PC-9 (cell line): ENCODE data around the gene MANEAL. TPM values are rescaled to one million over a fixed set of nuclear protein-coding genes. Genes with fewer than 3 reads are reported as not detected.

Source experiments
- BruUV-seq: library from RNA; stranded (reverse); fragments of 400-500 nt; replicated peaks from 2 replicates; lab custom pipeline; 2021; lab: Mats Ljungman, UMichigan
- CTCF ChIA-PET: fragments of 300-600 bp; sonication (Branson Sonifier 250); formaldehyde crosslinking; loops from one replicate; lab custom pipeline; 2022; ENCODE audit warnings: antibody characterized with exemption; lab: Charles Lee
- POLR2A ChIA-PET: fragments of 300-600 bp; sonication (Branson Sonifier 250); formaldehyde crosslinking; loops from one replicate; lab custom pipeline; 2022; ENCODE audit warnings: antibody characterized with exemption; ENCODE audit not compliant: unreplicated experiment; lab: Charles Lee
- DNase-seq, 2 experiments: peaks; one replicate each; pipeline versions ENCODE4 v3.0.0 to v3.0.0-alpha.2; 2015 to 2022; ENCODE audit warnings: mixed read lengths in 1 of 2
- H2AFZ ChIP-seq: fragments of 200-600 bp; sonication (generic); 2 replicates; pipeline ENCODE4 v1.8.1; 2017; ENCODE audit warnings: antibody characterized with exemption
- H3F3A ChIP-seq: fragments of 200-600 bp; sonication (generic); 2 replicates; pipeline ENCODE4 v1.8.1; 2017; ENCODE audit warnings: antibody characterized with exemption, mild to moderate bottlenecking, low read depth; ENCODE audit not compliant: insufficient read depth
- H3K27ac ChIP-seq: fragments of 200-600 bp; sonication (generic); 2 replicates; pipeline ENCODE4 v1.6.1; 2016; ENCODE audit warnings: mixed run types
- H3K27me3 ChIP-seq: fragments of 200-600 bp; sonication (generic); 2 replicates; pipeline ENCODE4 v1.6.1; 2016; ENCODE audit warnings: low read depth, mixed run types; ENCODE audit not compliant: insufficient read depth
- H3K36me3 ChIP-seq: fragments of 200-600 bp; sonication (generic); 2 replicates; pipeline ENCODE4 v1.6.1; 2016; ENCODE audit warnings: low read depth, mixed run types
- H3K4me1 ChIP-seq: fragments of 200-600 bp; sonication (generic); replicated peaks from 2 replicates; pipeline ENCODE4 v1.6.1; 2016; ENCODE audit warnings: mixed run types; ENCODE audit not compliant: insufficient read depth
- H3K4me2 ChIP-seq: fragments of 200-600 bp; sonication (generic); 2 replicates; pipeline ENCODE4 v1.6.1; 2017; ENCODE audit warnings: mixed run types
- H3K4me3 ChIP-seq: fragments of 200-600 bp; sonication (generic); 2 replicates; pipeline ENCODE4 v1.6.1; 2016; ENCODE audit warnings: mixed run types
- H3K79me2 ChIP-seq: fragments of 200-600 bp; sonication (generic); 2 replicates; pipeline ENCODE4 v1.6.1; 2017; ENCODE audit warnings: low read depth, mixed run types
- H3K9me2 ChIP-seq: fragments of 200-600 bp; sonication (generic); 2 replicates; pipeline ENCODE4 v1.8.1; 2017; ENCODE audit warnings: mild to moderate bottlenecking; ENCODE audit not compliant: insufficient read depth
- H3K9me3 ChIP-seq: fragments of 200-600 bp; sonication (generic); 2 replicates; pipeline ENCODE4 v1.8.1; 2016; ENCODE audit warnings: low read depth; ENCODE audit not compliant: insufficient read depth
- H4K20me1 ChIP-seq: fragments of 200-600 bp; sonication (generic); 2 replicates; pipeline ENCODE4 v1.8.1; 2017; ENCODE audit not compliant: insufficient read depth
- EZH2 ChIP-seq: fragments of 200-600 bp; sonication (generic); IDR thresholded peaks from 2 replicates; pipeline ENCODE4 v1.8.0; 2017; ENCODE audit warnings: antibody characterized with exemption, low read depth
- intact Hi-C: fragments of 100-400 bp; cut with micrococcal nuclease; formaldehyde crosslinking; loops from one replicate; pipeline ENCODE4 v1.10.0; 2022; ENCODE audit not compliant: unreplicated experiment
- total RNA-seq: library from RNA; stranded (reverse); gene quantifications from 2 replicates; pipeline ENCODE4 v1.2.3, GENCODE V29; 2021
- TF ChIP-seq, protein P1 (sequence below): fragments of 200-600 bp; sonication (generic); conservative IDR thresholded peaks from 2 replicates; pipeline ENCODE4 v1.6.1; 2017; ENCODE audit warnings: mixed run types, antibody characterized with exemption, mild to moderate bottlenecking, moderate library complexity

Gene MANEAL
- total RNA-seq, 1 experiment from 2014 or later: 11.3 TPM

DNA sequence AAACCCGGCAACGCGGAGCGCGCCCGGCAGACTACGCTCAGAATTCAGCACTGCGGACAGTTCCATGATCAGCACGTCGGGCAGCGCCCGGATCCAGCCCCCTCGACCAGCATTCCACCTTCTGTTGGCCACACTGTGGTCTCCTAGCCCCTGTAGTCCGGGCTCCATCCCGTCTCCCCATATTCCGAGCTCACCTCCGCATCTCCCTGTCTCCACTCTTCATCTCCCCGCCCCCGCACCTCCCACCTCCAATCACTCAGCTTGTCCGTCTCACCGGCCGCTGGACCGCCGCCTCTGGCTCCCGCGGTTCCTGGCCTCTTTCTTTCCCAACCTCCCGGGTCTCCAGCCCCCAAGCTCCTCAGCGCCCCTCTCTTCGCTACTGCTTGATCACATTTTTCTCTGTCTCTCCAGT is 29.2 kb upstream of the MANEAL start:
- Histone ChIP-seq H3K27ac (no peak overlapping the region), H3F3A (no peaks in the 10 kb centered on the region), H3K79me2 (no peaks in the 10 kb centered on the region), H3K9me3 (no peaks in the 10 kb centered on the region), H3K4me2 (no peak overlapping the region), H3K4me1 (no peaks in the 10 kb centered on the region), H3K36me3 (no peaks in the 10 kb centered on the region), H2AFZ (no peak overlapping the region), H3K27me3 (peaks cover 90% of the 10 kb centered on the region), H3K9me2 (no peaks in the 10 kb centered on the region), H4K20me1 (no peaks in the 10 kb centered on the region), H3K4me3 (no peak overlapping the region)
- TF ChIP-seq, protein P1, sequence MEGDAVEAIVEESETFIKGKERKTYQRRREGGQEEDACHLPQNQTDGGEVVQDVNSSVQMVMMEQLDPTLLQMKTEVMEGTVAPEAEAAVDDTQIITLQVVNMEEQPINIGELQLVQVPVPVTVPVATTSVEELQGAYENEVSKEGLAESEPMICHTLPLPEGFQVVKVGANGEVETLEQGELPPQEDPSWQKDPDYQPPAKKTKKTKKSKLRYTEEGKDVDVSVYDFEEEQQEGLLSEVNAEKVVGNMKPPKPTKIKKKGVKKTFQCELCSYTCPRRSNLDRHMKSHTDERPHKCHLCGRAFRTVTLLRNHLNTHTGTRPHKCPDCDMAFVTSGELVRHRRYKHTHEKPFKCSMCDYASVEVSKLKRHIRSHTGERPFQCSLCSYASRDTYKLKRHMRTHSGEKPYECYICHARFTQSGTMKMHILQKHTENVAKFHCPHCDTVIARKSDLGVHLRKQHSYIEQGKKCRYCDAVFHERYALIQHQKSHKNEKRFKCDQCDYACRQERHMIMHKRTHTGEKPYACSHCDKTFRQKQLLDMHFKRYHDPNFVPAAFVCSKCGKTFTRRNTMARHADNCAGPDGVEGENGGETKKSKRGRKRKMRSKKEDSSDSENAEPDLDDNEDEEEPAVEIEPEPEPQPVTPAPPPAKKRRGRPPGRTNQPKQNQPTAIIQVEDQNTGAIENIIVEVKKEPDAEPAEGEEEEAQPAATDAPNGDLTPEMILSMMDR: no peak
- TF ChIP-seq EZH2: no peak
- intact Hi-C loops: no loop called here
- peak in 1 of 2 experiments; percentile 30 for DNase-seq
- CTCF ChIA-PET: no interaction called here
- no TSS peak for BruUV-seq
- POLR2A ChIA-PET: no interaction called here

DNA sequence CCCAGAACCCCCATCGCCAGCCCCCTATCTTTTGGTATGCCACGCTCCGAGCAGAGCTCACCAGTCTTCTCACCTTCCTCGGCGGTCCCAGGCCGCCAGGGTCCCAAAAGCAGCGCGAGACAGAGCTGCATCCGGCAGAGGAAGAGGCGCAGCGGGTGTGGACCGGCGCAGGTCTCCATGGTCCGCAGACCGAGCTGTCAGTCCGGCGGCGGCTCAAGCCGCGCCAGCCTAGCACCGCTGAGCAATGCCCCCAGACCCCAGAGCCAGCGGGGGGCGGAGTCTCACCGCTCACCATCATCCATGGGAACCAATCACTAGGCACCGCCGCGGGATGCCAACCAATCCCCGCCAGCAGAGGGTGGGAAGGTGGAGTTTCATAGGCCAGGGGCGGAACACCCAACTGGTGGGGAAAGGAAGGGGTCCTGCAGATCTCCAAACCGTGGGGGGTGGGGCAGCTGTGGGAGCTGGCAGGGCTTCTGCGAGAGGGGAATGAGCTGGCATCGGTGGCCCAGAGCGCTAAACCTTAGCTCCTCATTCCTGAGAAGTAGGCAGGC is 28.7 kb upstream of the MANEAL start, which contains the start of gene EPHA10:
Gene EPHA10, minus strand, starts transcription at position 233 of the 554 bp plus-strand sequence. Its CDS starts 54 bp downstream, at position 179.
- POLR2A ChIA-PET: no interaction called here
- CTCF ChIA-PET: no interaction called here
- H3K27me3 ChIP-seq: peaks cover 89% of the 10 kb centered on the region

DNA sequence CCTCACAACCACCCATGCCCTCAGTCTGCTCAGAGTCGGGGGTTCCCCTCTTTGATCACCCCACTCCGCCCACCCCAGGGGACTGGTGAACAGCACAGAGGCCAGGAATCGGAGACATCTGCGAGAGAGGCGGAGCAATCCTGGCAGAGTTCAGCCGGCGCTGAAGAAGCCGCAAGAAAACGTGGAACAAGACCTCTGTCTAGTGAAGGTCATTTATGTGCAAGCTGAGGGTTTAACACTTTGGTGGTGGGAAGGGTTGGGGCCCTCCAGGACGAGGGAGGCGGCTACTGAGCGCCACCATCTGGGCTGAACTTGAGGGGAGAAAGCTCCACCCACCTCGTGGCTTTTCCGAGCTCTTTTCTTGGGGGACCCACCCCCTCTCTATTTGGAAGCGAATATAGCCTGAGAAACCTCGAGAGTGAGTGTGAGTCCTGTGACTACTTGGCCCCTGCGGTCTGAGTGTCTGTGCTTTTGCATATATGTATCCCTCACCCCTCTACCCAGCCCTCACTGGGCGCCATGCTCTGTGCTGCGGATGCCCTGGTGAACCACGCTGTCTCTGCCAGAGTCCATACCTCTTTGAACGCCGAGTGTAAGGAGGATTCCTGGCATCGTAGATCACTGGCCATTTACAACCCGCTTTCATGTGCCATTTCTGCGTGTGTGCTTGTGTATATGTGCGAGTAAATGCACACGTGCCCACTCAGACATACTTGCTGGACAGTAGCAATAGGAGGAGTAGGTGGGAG is 27.6 kb upstream of the MANEAL start:
- Histone ChIP-seq H3K27ac (no peak overlapping the region), H3K9me3 (no peaks in the 10 kb centered on the region), H2AFZ (no peak overlapping the region), H3K79me2 (no peaks in the 10 kb centered on the region), H3K9me2 (no peaks in the 10 kb centered on the region), H3K4me2 (peak overlapping the region; percentile 27; the same call in 1 of the 2 replicates), H3K27me3 (peaks cover 91% of the 10 kb centered on the region), H4K20me1 (no peaks in the 10 kb centered on the region), H3K36me3 (no peaks in the 10 kb centered on the region), H3K4me1 (no peaks in the 10 kb centered on the region), H3F3A (no peaks in the 10 kb centered on the region), H3K4me3 (no peak overlapping the region)
- no TSS peak for BruUV-seq
- intact Hi-C loops: no loop called here
- POLR2A ChIA-PET: no interaction called here
- TF ChIP-seq, protein P1: no peak
- no peak for TF ChIP-seq EZH2
- CTCF ChIA-PET: interaction anchor here (0.6 kb wide), 1 partner anchor 990 kb away, joined by 5 read pairs; no protein-coding TSS in a partner anchor
- no peak for DNase-seq

More for the DNA sequence above, 28.7 kb upstream of the MANEAL start, which contains the start of gene EPHA10:
- no peaks in the 10 kb centered on the region for H3K9me2 ChIP-seq
- H3K9me3 ChIP-seq: no peaks in the 10 kb centered on the region
- peak within 1 kb of the TSS; percentile 27; the same call in 1 of the 2 replicates for H3K4me2 ChIP-seq
- no peaks in the 10 kb centered on the region for H3K79me2 ChIP-seq
- no peaks in the 10 kb centered on the region for H3K36me3 ChIP-seq
- H3F3A ChIP-seq: no peaks in the 10 kb centered on the region
- TF ChIP-seq, protein P1: no peak
- no peak for TF ChIP-seq EZH2
- no peaks in the 10 kb centered on the region for H4K20me1 ChIP-seq
- no peak within 1 kb of the TSS for H3K27ac ChIP-seq
- no peak within 1 kb of the TSS for H2AFZ ChIP-seq
- DNase-seq: no peak
- no TSS peak for BruUV-seq
- H3K4me1 ChIP-seq: no peaks in the 10 kb centered on the region
- intact Hi-C loops: no loop called here
- no peak within 1 kb of the TSS for H3K4me3 ChIP-seq
